ENCODE results near the gene MCCC2. TPM values are rescaled to one million over a fixed set of nuclear protein-coding genes. Genes with fewer than 3 reads are reported as not detected.

Gene MCCC2
- total and polyA plus RNA-seq, 2 of the 4 experiments (the other 2 are of a cell fraction), result 18.0 to 22.0 TPM

DNA sequence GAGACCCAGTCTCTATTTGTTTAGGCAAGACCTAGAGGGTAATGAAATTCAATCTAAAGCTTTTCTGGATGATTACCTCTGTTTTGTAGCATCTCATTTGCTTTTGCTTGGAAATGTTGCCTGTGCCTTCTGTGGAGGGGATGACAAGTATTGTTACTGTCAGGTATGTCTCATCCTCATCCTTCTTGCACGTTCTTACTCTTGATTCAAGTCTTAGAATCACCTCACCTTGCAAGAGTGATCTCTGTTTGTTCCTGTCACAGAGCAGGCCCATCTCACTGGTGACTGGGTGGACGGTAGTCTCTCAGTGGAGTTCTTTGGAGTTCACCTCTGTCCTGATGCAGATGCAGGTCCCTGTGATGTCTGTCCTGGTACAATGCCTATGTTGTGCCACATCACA is 33.5 kb downstream of the MCCC2 start:
- H3K18ac ChIP-seq (ENCODE audit: low read depth, low read length), result no peak overlapping the region
- dilution Hi-C loops (cut with HindIII; ENCODE audit: low sequenced_read_pairs, unreplicated experiment) (no loop called here), intact Hi-C loops (cut with micrococcal nuclease) (no loop called here), in situ Hi-C loops (cut with MboI; ENCODE audit: low sequenced_read_pairs) (no loop called here)
- no peaks in the 10 kb centered on the region for H4K20me1 ChIP-seq (ENCODE audit: insufficient read depth, low read length)
- H3K23ac ChIP-seq (ENCODE audit: low read depth, low read length), result no peak overlapping the region
- ChIA-PET POLR2A (ENCODE audit: unreplicated experiment) (no interaction called here), CTCF (no interaction called here)
- no peak overlapping the region for H4K91ac ChIP-seq (ENCODE audit: insufficient read depth, low read depth, low read length)
- TF ChIP-seq CHD1 (IDR thresholded peaks at IDR 0.05; ENCODE audit: low read depth, low read length) (no peak), MAZ (IDR thresholded peaks at IDR 0.05; ENCODE audit: borderline replicate concordance, low read depth, low read length) (no peak), POLR2A (IDR thresholded peaks at IDR 0.05; ENCODE audit: low read depth, low read length) (no peak), CTCF (conservative IDR thresholded peaks at IDR 0.05; ENCODE audit: low read depth, low read length) (no peak), SMC3 (IDR thresholded peaks at IDR 0.05; ENCODE audit: low read depth, low read length) (no peak)
- TF ChIP-seq, protein P1, sequence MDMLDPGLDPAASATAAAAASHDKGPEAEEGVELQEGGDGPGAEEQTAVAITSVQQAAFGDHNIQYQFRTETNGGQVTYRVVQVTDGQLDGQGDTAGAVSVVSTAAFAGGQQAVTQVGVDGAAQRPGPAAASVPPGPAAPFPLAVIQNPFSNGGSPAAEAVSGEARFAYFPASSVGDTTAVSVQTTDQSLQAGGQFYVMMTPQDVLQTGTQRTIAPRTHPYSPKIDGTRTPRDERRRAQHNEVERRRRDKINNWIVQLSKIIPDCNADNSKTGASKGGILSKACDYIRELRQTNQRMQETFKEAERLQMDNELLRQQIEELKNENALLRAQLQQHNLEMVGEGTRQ (IDR thresholded peaks at IDR 0.05; ENCODE audit: low read depth, low read length), result no peak
- BruUV-seq (replicated peaks), result no TSS peak
- H2BK15ac ChIP-seq (ENCODE audit: low read depth, low read length), result no peak overlapping the region
- no peak overlapping the region for H3K4me3 ChIP-seq (ENCODE audit: insufficient read depth, low read depth, low read length)
- no peak overlapping the region for H3K14ac ChIP-seq (replicated peaks; ENCODE audit: low read depth, low read length)
- no peak overlapping the region for H3K4ac ChIP-seq (ENCODE audit: low read depth, low read length)
- no peak overlapping the region for H2BK20ac ChIP-seq (ENCODE audit: low read depth, low read length)
- no peaks in the 10 kb centered on the region for H3K9me1 ChIP-seq (ENCODE audit: insufficient read depth, low read length)
- H2AFZ ChIP-seq (replicated peaks; ENCODE audit: low read length, poor library complexity), result no peak overlapping the region
- H2AK5ac ChIP-seq (ENCODE audit: low read depth, low read length), result no peak overlapping the region
- no peaks in the 10 kb centered on the region for H3K79me1 ChIP-seq (ENCODE audit: low read depth in 1 of 2, low read length in 2 of 2)
- no peak overlapping the region for H3K9ac ChIP-seq (ENCODE audit: low read depth, low read length)
- H3K4me1 ChIP-seq (ENCODE audit: control insufficient read depth, insufficient read depth, low read length), result no peaks in the 10 kb centered on the region
- H3K36me3 ChIP-seq (ENCODE audit: control insufficient read depth, insufficient read depth, low read length), result peaks cover 10% of the 10 kb centered on the region; the same call in 1 of the 2 replicates
- no peaks in the 10 kb centered on the region for H3K9me3 ChIP-seq (ENCODE audit: control insufficient read depth, insufficient read depth, low read length)
- no peak overlapping the region for H2BK120ac ChIP-seq (ENCODE audit: low read depth, low read length)
- no peak overlapping the region for H3K4me2 ChIP-seq (ENCODE audit: low read depth, low read length)
- no CpG with 5 or more reads among the region's 2 CpGs for WGBS, 2 experiments (ENCODE audit: extremely low coverage in 2 of 2, insufficient read length in 1 of 2)
- no peak overlapping the region for H2BK5ac ChIP-seq (ENCODE audit: low read depth, low read length, poor library complexity, severe bottlenecking)
- no peak overlapping the region for H4K5ac ChIP-seq (ENCODE audit: low read depth, low read length)
- H3K56ac ChIP-seq (ENCODE audit: extremely low read depth, insufficient read depth, low read length), result no peak overlapping the region
- H3K27me3 ChIP-seq (ENCODE audit: control insufficient read depth, insufficient read depth, low read length), result no peaks in the 10 kb centered on the region
- H4K8ac ChIP-seq (ENCODE audit: low read depth in 2 of 2, low read length in 2 of 2), result no peak overlapping the region
- H2AK9ac ChIP-seq (replicated peaks; ENCODE audit: low read depth, low read length, poor library complexity), result no peak overlapping the region
- DNase-seq, result no peak
- ATAC-seq (ENCODE audit: low read depth), result no peak
- H3K27ac ChIP-seq (ENCODE audit: insufficient read depth, low read length), result no peak overlapping the region

Data from IMR-90 (cell line).